Neutrophil (primary cell): Measurements from ENCODE around the gene CTPS2.

ENCODE experiments used
- H3K27ac ChIP-seq: fragments of 200-600 bp; sonication (generic); 2 replicates; pipeline ENCODE4 v1.5.1; 2016; ENCODE audit warnings: mild to moderate bottlenecking, moderate library complexity
- H3K27me3 ChIP-seq: fragments of 200-600 bp; sonication (generic); 2 replicates; pipeline ENCODE4 v1.6.0; 2016; ENCODE audit warnings: mild to moderate bottlenecking
- H3K36me3 ChIP-seq: fragments of 200-600 bp; sonication (generic); 2 replicates; pipeline ENCODE4 v1.5.1; 2017
- H3K4me1 ChIP-seq, 2 experiments: fragments of 200-600 bp in 1 of 2; sonication (generic) in 1 of 2; 1 replicate in 1 of 2; 2 replicates in 1 of 2; pipeline versions ENCODE4 v1.5.1 to v1.6.1; 2013 to 2016; ENCODE audit warnings: low read depth in 1 of 2, low read length in 1 of 2, mild to moderate bottlenecking in 1 of 2, moderate library complexity in 1 of 2; ENCODE audit not compliant: control insufficient read depth in 1 of 2, insufficient read depth in 1 of 2
- H3K4me3 ChIP-seq, 2 experiments: fragments of 200-600 bp in 1 of 2; sonication (generic) in 1 of 2; 1 replicate in 1 of 2; 2 replicates in 1 of 2; pipeline ENCODE4 v1.5.1; 2013 to 2016; ENCODE audit warnings: low read depth in 1 of 2, low read length in 1 of 2, mild to moderate bottlenecking in 1 of 2, moderate library complexity in 1 of 2
- H3K9me3 ChIP-seq: fragments of 200-600 bp; sonication (generic); 2 replicates; pipeline ENCODE4 v1.5.1; 2016
- TF ChIP-seq, protein P1 (sequence below): fragments of 200-600 bp; sonication (generic); IDR thresholded peaks from 2 replicates; pipeline ENCODE4 v1.5.1; 2016; ENCODE audit warnings: antibody characterized with exemption

CTPS2 gene

DNA sequence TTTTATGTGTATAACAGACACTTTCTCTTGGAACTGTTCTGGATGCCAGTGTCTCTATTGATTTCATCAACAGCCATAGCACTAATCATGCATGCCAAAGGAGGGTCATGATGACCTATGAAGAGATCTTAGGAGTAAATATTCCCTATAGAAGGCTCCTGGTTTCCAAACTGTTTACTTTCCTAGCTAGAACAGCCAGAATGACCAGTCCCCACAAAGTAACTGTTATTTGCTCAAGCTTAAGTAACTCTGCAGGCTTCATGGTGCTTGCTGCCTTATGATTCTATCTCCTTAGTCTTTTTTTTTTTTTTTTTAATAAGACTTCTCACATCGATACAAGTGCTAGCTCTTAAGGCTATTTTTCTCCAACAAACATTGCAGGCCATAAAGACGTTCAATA lies 50.1 kb downstream of the CTPS2 start:
- no peaks in the 10 kb centered on the region for H3K4me1 ChIP-seq
- no peaks in the 10 kb centered on the region for H3K9me3 ChIP-seq
- TF ChIP-seq, protein P1, sequence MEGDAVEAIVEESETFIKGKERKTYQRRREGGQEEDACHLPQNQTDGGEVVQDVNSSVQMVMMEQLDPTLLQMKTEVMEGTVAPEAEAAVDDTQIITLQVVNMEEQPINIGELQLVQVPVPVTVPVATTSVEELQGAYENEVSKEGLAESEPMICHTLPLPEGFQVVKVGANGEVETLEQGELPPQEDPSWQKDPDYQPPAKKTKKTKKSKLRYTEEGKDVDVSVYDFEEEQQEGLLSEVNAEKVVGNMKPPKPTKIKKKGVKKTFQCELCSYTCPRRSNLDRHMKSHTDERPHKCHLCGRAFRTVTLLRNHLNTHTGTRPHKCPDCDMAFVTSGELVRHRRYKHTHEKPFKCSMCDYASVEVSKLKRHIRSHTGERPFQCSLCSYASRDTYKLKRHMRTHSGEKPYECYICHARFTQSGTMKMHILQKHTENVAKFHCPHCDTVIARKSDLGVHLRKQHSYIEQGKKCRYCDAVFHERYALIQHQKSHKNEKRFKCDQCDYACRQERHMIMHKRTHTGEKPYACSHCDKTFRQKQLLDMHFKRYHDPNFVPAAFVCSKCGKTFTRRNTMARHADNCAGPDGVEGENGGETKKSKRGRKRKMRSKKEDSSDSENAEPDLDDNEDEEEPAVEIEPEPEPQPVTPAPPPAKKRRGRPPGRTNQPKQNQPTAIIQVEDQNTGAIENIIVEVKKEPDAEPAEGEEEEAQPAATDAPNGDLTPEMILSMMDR: no peak
- no peaks in the 10 kb centered on the region for H3K36me3 ChIP-seq
- H3K4me3 ChIP-seq: no peak overlapping the region
- H3K27ac ChIP-seq: no peak overlapping the region
- no peaks in the 10 kb centered on the region for H3K27me3 ChIP-seq

DNA sequence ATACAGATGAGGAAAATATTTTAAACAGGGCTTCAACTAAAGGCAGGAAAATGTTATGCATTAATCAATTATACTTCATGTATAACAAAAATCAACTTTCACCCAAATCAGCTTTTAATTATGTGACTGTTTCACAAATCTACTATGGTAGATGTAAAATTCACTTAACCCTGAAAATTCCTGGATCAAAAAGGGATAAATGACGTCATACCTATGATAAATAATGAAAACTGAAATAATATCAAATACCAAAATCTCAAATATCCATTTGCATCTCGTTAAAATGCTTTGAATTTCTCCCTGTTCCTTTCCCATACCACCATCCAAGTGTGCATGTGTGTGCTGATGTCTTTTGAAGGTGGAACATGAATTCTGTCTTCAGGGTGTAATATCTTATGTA lies 51.0 kb downstream of the CTPS2 start:
- TF ChIP-seq, protein P1: no peak

DNA sequence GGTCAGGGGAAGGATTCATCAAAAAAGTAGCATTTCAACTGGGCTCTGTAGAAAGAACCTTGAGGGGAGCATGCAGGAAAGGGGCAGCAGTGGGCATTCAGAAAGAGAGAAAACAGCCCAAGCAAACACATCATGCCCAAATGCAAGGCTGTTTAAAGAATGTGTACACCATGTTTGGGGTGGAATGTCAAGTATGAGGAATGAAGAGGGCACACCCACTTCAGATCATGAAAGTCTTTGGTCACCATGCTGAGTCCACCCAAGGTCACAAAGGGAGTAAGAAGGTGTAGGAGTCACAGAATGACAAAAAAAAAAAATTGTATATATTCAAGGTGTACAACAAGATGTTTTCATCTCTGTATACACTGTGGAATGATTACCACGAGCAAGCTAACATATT lies 53.1 kb downstream of the CTPS2 start:
- no peaks in the 10 kb centered on the region for H3K36me3 ChIP-seq
- H3K27ac ChIP-seq: no peak overlapping the region
- no peaks in the 10 kb centered on the region for H3K27me3 ChIP-seq
- H3K9me3 ChIP-seq: no peaks in the 10 kb centered on the region
- H3K4me1 ChIP-seq: no peaks in the 10 kb centered on the region
- TF ChIP-seq, protein P1: no peak
- no peak overlapping the region for H3K4me3 ChIP-seq

More for the DNA sequence above, 51.0 kb downstream of the CTPS2 start:
- Histone ChIP-seq H3K9me3 (no peaks in the 10 kb centered on the region), H3K4me1 (no peaks in the 10 kb centered on the region), H3K36me3 (no peaks in the 10 kb centered on the region), H3K27ac (no peak overlapping the region), H3K4me3 (no peak overlapping the region), H3K27me3 (no peaks in the 10 kb centered on the region)

DNA sequence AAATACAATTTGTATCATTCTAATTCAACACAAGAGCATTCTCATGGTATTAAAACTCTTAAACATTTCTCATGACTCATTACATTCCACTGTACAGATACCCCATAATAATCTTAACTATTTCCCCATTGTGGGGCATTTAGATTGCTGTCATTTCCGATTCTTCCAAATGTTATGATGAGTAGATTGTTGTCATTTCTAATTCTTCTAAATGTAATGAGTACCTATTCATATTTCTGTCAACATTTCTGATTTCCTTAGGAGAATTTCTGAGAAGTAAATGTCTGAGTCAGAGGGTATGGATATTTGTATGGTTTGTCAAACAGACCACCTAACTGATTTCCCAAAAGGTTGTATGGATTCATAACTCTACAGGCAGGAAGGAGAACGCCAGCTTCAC lies 54.2 kb downstream of the CTPS2 start:
- no peak overlapping the region for H3K27ac ChIP-seq
- H3K36me3 ChIP-seq: no peaks in the 10 kb centered on the region
- no peak overlapping the region for H3K4me3 ChIP-seq
- H3K27me3 ChIP-seq: no peaks in the 10 kb centered on the region
- TF ChIP-seq, protein P1: no peak
- no peaks in the 10 kb centered on the region for H3K9me3 ChIP-seq
- no peaks in the 10 kb centered on the region for H3K4me1 ChIP-seq

DNA sequence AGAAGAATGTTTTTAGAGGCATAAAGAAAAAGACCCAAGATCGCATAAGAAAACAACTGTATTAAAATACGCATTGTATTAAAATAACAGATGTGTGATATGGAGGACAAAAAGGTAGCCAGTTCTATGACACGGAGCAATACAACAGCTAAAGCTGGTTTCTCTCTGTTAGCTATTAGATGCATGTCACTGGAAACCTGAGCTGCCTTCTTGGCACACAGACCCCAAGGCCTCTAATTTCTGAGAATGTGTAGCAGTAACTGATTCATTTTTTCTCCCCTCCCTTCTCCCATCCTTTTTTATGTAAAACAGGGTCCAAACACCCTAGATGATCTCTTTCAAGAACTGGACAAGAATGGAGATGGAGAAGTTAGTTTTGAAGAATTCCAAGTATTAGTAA lies 58.4 kb downstream of the CTPS2 start:
- Histone ChIP-seq H3K9me3 (no peaks in the 10 kb centered on the region), H3K4me1 (no peaks in the 10 kb centered on the region), H3K4me3 (no peak overlapping the region), H3K27ac (no peak overlapping the region), H3K36me3 (no peaks in the 10 kb centered on the region), H3K27me3 (no peaks in the 10 kb centered on the region)
- TF ChIP-seq, protein P1: no peak

DNA sequence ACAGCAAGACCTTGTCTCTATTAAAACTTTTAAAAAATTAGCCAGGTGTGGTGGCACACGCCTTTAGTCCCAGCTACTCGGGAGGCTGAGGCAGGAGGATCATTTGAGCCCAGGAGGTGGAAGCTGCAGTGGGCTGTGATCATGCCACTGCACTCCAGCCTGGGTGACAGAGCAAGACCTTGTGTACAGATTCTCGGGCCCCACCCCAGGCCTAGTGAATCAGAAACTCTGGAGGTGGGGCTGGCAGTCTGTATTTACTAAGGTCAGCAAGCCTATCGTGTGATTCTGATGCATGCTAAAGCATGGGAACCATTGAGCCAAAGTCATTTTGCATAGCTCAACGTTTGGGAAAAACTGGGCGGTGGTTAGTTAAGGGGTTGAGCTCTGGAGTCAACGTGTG lies 59.0 kb downstream of the CTPS2 start:
- Histone ChIP-seq H3K36me3 (no peaks in the 10 kb centered on the region), H3K27me3 (no peaks in the 10 kb centered on the region), H3K4me1 (no peaks in the 10 kb centered on the region), H3K4me3 (no peak overlapping the region), H3K9me3 (no peaks in the 10 kb centered on the region), H3K27ac (no peak overlapping the region)
- TF ChIP-seq, protein P1: no peak
